Measurements from ENCODE around the gene SERPIND1.
"Not testable (repeated sequence)": the region's sequence is repeated elsewhere in the genome, so short reads cannot be mapped to it uniquely, and the experiment has no call there.

SERPIND1 gene

GRCh38 chr22:20773793-20774212, at the start of gene SERPIND1:
TSS of gene SERPIND1 (plus strand) at chr22:20774113. CDS start at chr22:20779313, 5,200 bp downstream.
- no peak for DNase-seq (ENCODE audit: low read depth, low spot score)

GRCh38 chr22:20724676-20725454, 49.0 kb upstream of the SERPIND1 start:
- DNase-seq (ENCODE audit: low read depth, low spot score) = no peak

GRCh38 chr22:20725987-20726558, 47.8 kb upstream of the SERPIND1 start:
- DNase-seq (ENCODE audit: low read depth, low spot score) = no peak

GRCh38 chr22:20727118-20728015, 46.5 kb upstream of the SERPIND1 start:
- no peak for DNase-seq (ENCODE audit: low read depth, low spot score)

- DNase-seq (ENCODE audit: low read depth, low spot score) = no peak
Measured at GRCh38 chr22:20728523-20729190, 45.3 kb upstream of the SERPIND1 start.

- no peak for DNase-seq (ENCODE audit: low read depth, low spot score)
Measured at GRCh38 chr22:20729194-20729593, 44.7 kb upstream of the SERPIND1 start.

GRCh38 chr22:20732431-20732830, 41.5 kb upstream of the SERPIND1 start:
- DNase-seq (ENCODE audit: low read depth, low spot score) = not testable (repeated sequence)

- DNase-seq (ENCODE audit: low read depth, low spot score) = not testable (repeated sequence)
Measured at GRCh38 chr22:20735356-20736162, 38.4 kb upstream of the SERPIND1 start.

- DNase-seq (ENCODE audit: low read depth, low spot score) = not testable (repeated sequence)
Measured at GRCh38 chr22:20736891-20737290, 37.0 kb upstream of the SERPIND1 start.

- no peak for DNase-seq (ENCODE audit: low read depth, low spot score)
Measured at GRCh38 chr22:20738394-20739089, 35.4 kb upstream of the SERPIND1 start.

- no peak for DNase-seq (ENCODE audit: low read depth, low spot score)
Measured at GRCh38 chr22:20740222-20740951, 33.5 kb upstream of the SERPIND1 start.

GRCh38 chr22:20741008-20741633, 32.8 kb upstream of the SERPIND1 start:
- no peak for DNase-seq (ENCODE audit: low read depth, low spot score)

GRCh38 chr22:20741634-20742581, 32.0 kb upstream of the SERPIND1 start:
- DNase-seq (ENCODE audit: low read depth, low spot score) = no peak

- DNase-seq (ENCODE audit: low read depth, low spot score) = no peak
Measured at GRCh38 chr22:20742764-20743163, 31.1 kb upstream of the SERPIND1 start.

- DNase-seq (ENCODE audit: low read depth, low spot score) = no peak
Measured at GRCh38 chr22:20744456-20744855, 29.5 kb upstream of the SERPIND1 start.

GRCh38 chr22:20745119-20745518, 28.8 kb upstream of the SERPIND1 start:
- no peak for DNase-seq (ENCODE audit: low read depth, low spot score)

GRCh38 chr22:20746431-20747189, 27.3 kb upstream of the SERPIND1 start:
- DNase-seq (ENCODE audit: low read depth, low spot score) = no peak
